Muscle layer of colon (tissue), 2 donors: ENCODE results near the gene TCF12.

Source experiments
- H3K27ac ChIP-seq: one replicate; pipeline ENCODE4 v1.7.0; 2013; ENCODE audit warnings: low read depth, mild to moderate bottlenecking, low read length, moderate library complexity
- H3K27me3 ChIP-seq, 2 donors: one replicate each; pipeline ENCODE4 v1.7.0; 2013; ENCODE audit warnings: low read length in 2 of 2, mild to moderate bottlenecking in 2 of 2; ENCODE audit not compliant: insufficient read depth in 2 of 2, control insufficient read depth in 1 of 2
- H3K36me3 ChIP-seq: one replicate; pipeline ENCODE4 v1.7.0; 2013; ENCODE audit warnings: mild to moderate bottlenecking, low read length; ENCODE audit not compliant: insufficient read depth
- H3K4me1 ChIP-seq: one replicate; pipeline ENCODE4 v1.7.0; 2013; ENCODE audit warnings: mild to moderate bottlenecking, low read length; ENCODE audit not compliant: insufficient read depth
- H3K4me3 ChIP-seq, 2 donors: one replicate each; pipeline ENCODE4 v1.7.0; 2013; ENCODE audit warnings: low read length in 2 of 2, low read depth in 1 of 2, mild to moderate bottlenecking in 1 of 2, moderate library complexity in 1 of 2
- H3K9ac ChIP-seq: one replicate; pipeline ENCODE4 v1.7.0; 2013; ENCODE audit warnings: low read length
- H3K9me3 ChIP-seq: one replicate; pipeline ENCODE4 v1.7.0; 2013; ENCODE audit warnings: mild to moderate bottlenecking, low read length
- donor health status: abdominal sarcoma.
- donor health status: Adenocarcinoma of cecum.

The TCF12 gene

GRCh38 chr15:57333487-57333886 lies 415.0 kb downstream of the TCF12 start:
- H3K4me1 ChIP-seq = no peaks in the 10 kb centered on the region
- H3K27me3 ChIP-seq = no peaks in the 10 kb centered on the region
- H3K36me3 ChIP-seq = no peaks in the 10 kb centered on the region
- H3K27ac ChIP-seq = no peak overlapping the region
- H3K9me3 ChIP-seq = no peaks in the 10 kb centered on the region
- H3K9ac ChIP-seq = no peak overlapping the region
- no peak overlapping the region for H3K4me3 ChIP-seq

- no peak overlapping the region for H3K4me3 ChIP-seq
- no peaks in the 10 kb centered on the region for H3K36me3 ChIP-seq
- no peaks in the 10 kb centered on the region for H3K9me3 ChIP-seq
- H3K27ac ChIP-seq = no peak overlapping the region
- no peak overlapping the region for H3K9ac ChIP-seq
- H3K4me1 ChIP-seq = no peaks in the 10 kb centered on the region
- no peaks in the 10 kb centered on the region for H3K27me3 ChIP-seq
These were observed 415.8 kb downstream of the TCF12 start for GRCh38 chr15:57334257-57334656.

GRCh38 chr15:57335293-57335715 lies 416.9 kb downstream of the TCF12 start:
- H3K36me3 ChIP-seq = no peaks in the 10 kb centered on the region
- H3K27me3 ChIP-seq = no peaks in the 10 kb centered on the region
- no peak overlapping the region for H3K9ac ChIP-seq
- no peaks in the 10 kb centered on the region for H3K4me1 ChIP-seq
- H3K9me3 ChIP-seq = no peaks in the 10 kb centered on the region
- no peak overlapping the region for H3K27ac ChIP-seq
- H3K4me3 ChIP-seq = no peak overlapping the region

GRCh38 chr15:57335719-57336118 lies 417.3 kb downstream of the TCF12 start:
- no peak overlapping the region for H3K27ac ChIP-seq
- no peaks in the 10 kb centered on the region for H3K36me3 ChIP-seq
- no peaks in the 10 kb centered on the region for H3K4me1 ChIP-seq
- no peak overlapping the region for H3K4me3 ChIP-seq
- H3K27me3 ChIP-seq = no peaks in the 10 kb centered on the region
- no peaks in the 10 kb centered on the region for H3K9me3 ChIP-seq
- no peak overlapping the region for H3K9ac ChIP-seq

GRCh38 chr15:57337868-57338411 lies 419.5 kb downstream of the TCF12 start:
- no peak overlapping the region for H3K27ac ChIP-seq

GRCh38 chr15:57339321-57339720 lies 420.9 kb downstream of the TCF12 start:
- no peaks in the 10 kb centered on the region for H3K4me1 ChIP-seq
- H3K4me3 ChIP-seq = no peak overlapping the region
- no peaks in the 10 kb centered on the region for H3K36me3 ChIP-seq
- no peak overlapping the region for H3K9ac ChIP-seq
- H3K27me3 ChIP-seq = no peaks in the 10 kb centered on the region
- H3K9me3 ChIP-seq = no peaks in the 10 kb centered on the region
- no peak overlapping the region for H3K27ac ChIP-seq

More at GRCh38 chr15:57337868-57338411, 419.5 kb downstream of the TCF12 start:
- Histone ChIP-seq H3K9ac (no peak overlapping the region), H3K27me3 (no peaks in the 10 kb centered on the region), H3K36me3 (no peaks in the 10 kb centered on the region), H3K4me3 (no peak overlapping the region), H3K4me1 (no peaks in the 10 kb centered on the region), H3K9me3 (no peaks in the 10 kb centered on the region)
